GM18858 (cell line): ENCODE data around the gene CDK16.

Experiments used
- ATAC-seq: cut with Tn5 transposase; IDR thresholded peaks from one replicate; pipeline ENCODE4 v1.9.1; 2021; ENCODE audit not compliant: unreplicated experiment

Gene CDK16

GRCh38 chrX:47226531-47227333, 8.3 kb downstream of the CDK16 start:
- ATAC-seq, result no peak

GRCh38 chrX:47227334-47227583, 8.8 kb downstream of the CDK16 start:
- no peak for ATAC-seq

GRCh38 chrX:47228550-47229270, 10.2 kb downstream of the CDK16 start:
- ATAC-seq, result no peak

- ATAC-seq, result no peak
These were observed 10.9 kb downstream of the CDK16 start for GRCh38 chrX:47229427-47229826.

- no peak for ATAC-seq
These were observed 11.8 kb downstream of the CDK16 start for GRCh38 chrX:47230136-47230868.

- ATAC-seq, result no peak
These were observed 12.7 kb downstream of the CDK16 start for GRCh38 chrX:47231167-47231566.

GRCh38 chrX:47232197-47232802, 13.8 kb downstream of the CDK16 start:
- no peak for ATAC-seq

- ATAC-seq, result peak; percentile 4
These were observed 14.4 kb downstream of the CDK16 start, which contains the start of gene USP11 for GRCh38 chrX:47232803-47233332. TSS of gene USP11 (plus strand) at chrX:47233009. CDS start at chrX:47233044, 35 bp downstream.

- ATAC-seq, result peak; percentile 69
These were observed 15.0 kb downstream of the CDK16 start for GRCh38 chrX:47233333-47234113.

- no peak for ATAC-seq
These were observed 16.1 kb downstream of the CDK16 start for GRCh38 chrX:47234583-47234982.

GRCh38 chrX:47235691-47236103, 17.2 kb downstream of the CDK16 start:
- no peak for ATAC-seq

GRCh38 chrX:47239199-47239598, 20.7 kb downstream of the CDK16 start:
- ATAC-seq, result no peak

- no peak for ATAC-seq
These were observed 21.5 kb downstream of the CDK16 start for GRCh38 chrX:47239898-47240545.

- ATAC-seq, result no peak
These were observed 22.1 kb downstream of the CDK16 start for GRCh38 chrX:47240619-47241018.

- ATAC-seq, result no peak
These were observed 22.9 kb downstream of the CDK16 start for GRCh38 chrX:47241201-47242011.

- no peak for ATAC-seq
These were observed 23.8 kb downstream of the CDK16 start for GRCh38 chrX:47242321-47242720.

GRCh38 chrX:47243351-47243750, 24.9 kb downstream of the CDK16 start:
- ATAC-seq, result no peak

- no peak for ATAC-seq
These were observed 26.2 kb downstream of the CDK16 start for GRCh38 chrX:47244676-47245075.

- ATAC-seq, result no peak
These were observed 26.7 kb downstream of the CDK16 start for GRCh38 chrX:47245156-47245555.
